ENCODE measurements around the gene SLC16A10.

GRCh38 chr6:111228094-111228493 lies 140.8 kb downstream of the SLC16A10 start:
- no peak for TF ChIP-seq CTCF (IDR thresholded peaks at IDR 0.05)
- TF ChIP-seq POLR2A (IDR thresholded peaks at IDR 0.05): no peak

Measured in Peyer's patch (tissue), 4 donors.